Astrocyte (in vitro differentiated cells and primary cell): ENCODE results near the gene MBLAC1.

Experiments
- EZH2 ChIP-seq: IDR thresholded peaks from 2 replicates; pipeline ENCODE4 v1.6.1; 2012; ENCODE audit warnings: mild to moderate bottlenecking, low read length, inconsistent platforms; ENCODE audit not compliant: insufficient read depth
- TF ChIP-seq, protein P1 (sequence below): IDR thresholded peaks from 2 replicates; pipeline ENCODE4 v1.5.1; 2011; ENCODE audit warnings: low read depth, mild to moderate bottlenecking, inconsistent platforms, low read length, moderate library complexity; ENCODE audit not compliant: insufficient read depth

DNA sequence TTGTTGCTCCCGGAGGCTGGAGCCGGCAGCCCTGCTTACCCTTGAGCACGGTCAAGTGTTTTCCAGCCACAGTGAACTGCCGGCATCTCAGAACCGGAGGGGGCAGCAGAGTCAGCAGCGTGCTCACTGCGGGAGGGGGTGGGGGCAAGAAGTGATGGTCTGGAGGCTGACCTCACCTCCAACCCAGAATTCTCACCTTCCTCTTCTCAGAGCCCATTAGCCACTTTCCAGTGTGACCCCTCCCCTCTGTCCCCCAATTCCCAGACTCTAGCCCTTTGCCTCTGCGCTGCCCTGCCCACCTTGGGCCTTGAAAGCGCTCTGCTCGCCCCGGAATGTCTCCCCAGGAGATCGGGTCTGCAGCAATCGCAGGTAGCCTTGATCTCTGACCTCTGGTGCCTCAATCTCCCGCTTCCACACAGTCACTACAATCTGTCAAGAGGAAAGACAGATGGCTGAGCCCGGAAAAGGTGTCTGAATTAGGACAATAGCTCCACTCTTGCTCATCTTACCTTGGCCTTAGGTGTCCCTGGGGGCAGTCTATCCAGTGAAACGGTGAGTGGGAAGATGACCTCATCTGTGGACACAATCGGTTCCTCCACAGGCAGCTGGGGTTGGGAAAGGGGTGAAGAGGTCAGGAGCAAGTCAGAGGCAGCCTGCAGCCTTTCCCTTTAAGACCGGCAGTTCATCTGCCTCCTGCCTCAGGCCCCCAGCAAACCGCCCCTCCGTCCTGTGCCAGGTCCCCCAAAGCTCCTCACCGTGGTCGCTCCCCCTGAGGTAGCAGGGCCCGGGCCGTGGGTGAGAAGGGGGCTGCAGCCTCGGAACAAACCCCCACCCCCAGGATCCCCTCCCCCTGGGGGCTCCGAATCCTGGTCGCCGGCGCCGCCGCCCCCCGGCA is 30.8 kb downstream of the MBLAC1 start:
- TF ChIP-seq, protein P1, sequence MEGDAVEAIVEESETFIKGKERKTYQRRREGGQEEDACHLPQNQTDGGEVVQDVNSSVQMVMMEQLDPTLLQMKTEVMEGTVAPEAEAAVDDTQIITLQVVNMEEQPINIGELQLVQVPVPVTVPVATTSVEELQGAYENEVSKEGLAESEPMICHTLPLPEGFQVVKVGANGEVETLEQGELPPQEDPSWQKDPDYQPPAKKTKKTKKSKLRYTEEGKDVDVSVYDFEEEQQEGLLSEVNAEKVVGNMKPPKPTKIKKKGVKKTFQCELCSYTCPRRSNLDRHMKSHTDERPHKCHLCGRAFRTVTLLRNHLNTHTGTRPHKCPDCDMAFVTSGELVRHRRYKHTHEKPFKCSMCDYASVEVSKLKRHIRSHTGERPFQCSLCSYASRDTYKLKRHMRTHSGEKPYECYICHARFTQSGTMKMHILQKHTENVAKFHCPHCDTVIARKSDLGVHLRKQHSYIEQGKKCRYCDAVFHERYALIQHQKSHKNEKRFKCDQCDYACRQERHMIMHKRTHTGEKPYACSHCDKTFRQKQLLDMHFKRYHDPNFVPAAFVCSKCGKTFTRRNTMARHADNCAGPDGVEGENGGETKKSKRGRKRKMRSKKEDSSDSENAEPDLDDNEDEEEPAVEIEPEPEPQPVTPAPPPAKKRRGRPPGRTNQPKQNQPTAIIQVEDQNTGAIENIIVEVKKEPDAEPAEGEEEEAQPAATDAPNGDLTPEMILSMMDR: no peak
- TF ChIP-seq EZH2: no peak
